ENCODE measurements around the gene DNAJC16.
"Not testable (repeated sequence)": the region's sequence is repeated elsewhere in the genome, so short reads cannot be mapped to it uniquely, and the experiment has no call there.

DNAJC16 gene

GRCh38 chr1:15579683-15580047 is 53.0 kb downstream of the DNAJC16 start:
- DNase-seq (ENCODE audit: low read depth in 1 of 2, low spot score in 1 of 2) = no peak
- no peak for TF ChIP-seq JUND (IDR thresholded peaks at IDR 0.05; ENCODE audit: low read depth)
- in situ Hi-C loops (cut with HindIII; ENCODE audit: low pct_unique_long_range_greater_than_20kb, low sequenced_read_pairs) = no loop called here

GRCh38 chr1:15583016-15583706 is 56.5 kb downstream of the DNAJC16 start:
- DNase-seq (ENCODE audit: low read depth in 1 of 2, low spot score in 1 of 2) = no peak
- in situ Hi-C loops (cut with HindIII; ENCODE audit: low pct_unique_long_range_greater_than_20kb, low sequenced_read_pairs) = no loop called here
- TF ChIP-seq JUND (IDR thresholded peaks at IDR 0.05; ENCODE audit: low read depth) = no peak

GRCh38 chr1:15584489-15585363 is 58.1 kb downstream of the DNAJC16 start, which contains the start of gene AGMAT:
Gene AGMAT (minus strand): TSS chr1:15585051. CDS start chr1:15584967, 84 bp downstream.
- TF ChIP-seq JUND (IDR thresholded peaks at IDR 0.05; ENCODE audit: low read depth) = no peak
- DNase-seq (ENCODE audit: low read depth in 1 of 2, low spot score in 1 of 2) = peak; percentile 31 to 43
- in situ Hi-C loops (cut with HindIII; ENCODE audit: low pct_unique_long_range_greater_than_20kb, low sequenced_read_pairs) = no loop called here

- no peak for DNase-seq (ENCODE audit: low read depth in 1 of 2, low spot score in 1 of 2)
- TF ChIP-seq JUND (IDR thresholded peaks at IDR 0.05; ENCODE audit: low read depth) = no peak
- in situ Hi-C loops (cut with HindIII; ENCODE audit: low pct_unique_long_range_greater_than_20kb, low sequenced_read_pairs) = no loop called here
Observed at GRCh38 chr1:15592285-15592684, 65.6 kb downstream of the DNAJC16 start.

GRCh38 chr1:15595809-15596617 is 69.4 kb downstream of the DNAJC16 start:
- TF ChIP-seq JUND (IDR thresholded peaks at IDR 0.05; ENCODE audit: low read depth) = no peak
- in situ Hi-C loops (cut with HindIII; ENCODE audit: low pct_unique_long_range_greater_than_20kb, low sequenced_read_pairs) = no loop called here
- no peak for DNase-seq (ENCODE audit: low read depth in 1 of 2, low spot score in 1 of 2)

- DNase-seq (ENCODE audit: low read depth in 1 of 2, low spot score in 1 of 2) = no peak
- no peak for TF ChIP-seq JUND (IDR thresholded peaks at IDR 0.05; ENCODE audit: low read depth)
- in situ Hi-C loops (cut with HindIII; ENCODE audit: low pct_unique_long_range_greater_than_20kb, low sequenced_read_pairs) = no loop called here
Observed at GRCh38 chr1:15598436-15598835, 71.8 kb downstream of the DNAJC16 start.

GRCh38 chr1:15603050-15603965 is 76.7 kb downstream of the DNAJC16 start:
- in situ Hi-C loops (cut with HindIII; ENCODE audit: low pct_unique_long_range_greater_than_20kb, low sequenced_read_pairs) = no loop called here
- no peak for TF ChIP-seq JUND (IDR thresholded peaks at IDR 0.05; ENCODE audit: low read depth)
- peak; percentile 95 to 96 for DNase-seq (ENCODE audit: low read depth in 1 of 2, low spot score in 1 of 2)

GRCh38 chr1:15603966-15604282 is 77.3 kb downstream of the DNAJC16 start:
- DNase-seq (ENCODE audit: low read depth in 1 of 2, low spot score in 1 of 2); in situ Hi-C loops (cut with HindIII; ENCODE audit: low pct_unique_long_range_greater_than_20kb, low sequenced_read_pairs): not testable (repeated sequence)

GRCh38 chr1:15604400-15604799 is 77.8 kb downstream of the DNAJC16 start:
- DNase-seq (ENCODE audit: low read depth in 1 of 2, low spot score in 1 of 2); in situ Hi-C loops (cut with HindIII; ENCODE audit: low pct_unique_long_range_greater_than_20kb, low sequenced_read_pairs): not testable (repeated sequence)

- TF ChIP-seq JUND (IDR thresholded peaks at IDR 0.05; ENCODE audit: low read depth) = no peak
- in situ Hi-C loops (cut with HindIII; ENCODE audit: low pct_unique_long_range_greater_than_20kb, low sequenced_read_pairs) = no loop called here
- no peak for DNase-seq (ENCODE audit: low read depth in 1 of 2, low spot score in 1 of 2)
Observed at GRCh38 chr1:15605398-15606383, 79.0 kb downstream of the DNAJC16 start.

GRCh38 chr1:15609631-15610030 is 83.0 kb downstream of the DNAJC16 start:
- in situ Hi-C loops (cut with HindIII; ENCODE audit: low pct_unique_long_range_greater_than_20kb, low sequenced_read_pairs) = no loop called here
- DNase-seq (ENCODE audit: low read depth in 1 of 2, low spot score in 1 of 2) = no peak
- no peak for TF ChIP-seq JUND (IDR thresholded peaks at IDR 0.05; ENCODE audit: low read depth)

All from T47D (cell line).